ENCODE results near the gene FAM43B. TPM values are rescaled to one million over a fixed set of nuclear protein-coding genes. Genes with fewer than 3 reads are reported as not detected.

FAM43B gene
- total RNA-seq, 1 donor from 2014 or later = 0.81 TPM

GRCh38 chr1:20569523-20570098 lies 17.2 kb downstream of the FAM43B start:
- TF ChIP-seq CTCF (conservative IDR thresholded peaks at IDR 0.05; ENCODE audit: low read depth, low read length) = no peak
- no peak overlapping the region for H3K4me3 ChIP-seq (ENCODE audit: low read depth, low read length)
- no peak for DNase-seq (ENCODE audit: low read depth)

GRCh38 chr1:20571427-20571826 lies 19.1 kb downstream of the FAM43B start:
- DNase-seq (ENCODE audit: low read depth) = no peak

GRCh38 chr1:20573987-20574386 lies 21.6 kb downstream of the FAM43B start:
- TF ChIP-seq CTCF (conservative IDR thresholded peaks at IDR 0.05; ENCODE audit: low read depth, low read length) = no peak
- DNase-seq (ENCODE audit: low read depth) = no peak
- H3K4me3 ChIP-seq (ENCODE audit: low read depth, low read length) = no peak overlapping the region

More at GRCh38 chr1:20571427-20571826, 19.1 kb downstream of the FAM43B start:
- TF ChIP-seq CTCF (conservative IDR thresholded peaks at IDR 0.05; ENCODE audit: low read depth, low read length) = no peak
- no peak overlapping the region for H3K4me3 ChIP-seq (ENCODE audit: low read depth, low read length)

GRCh38 chr1:20574686-20575540 lies 22.5 kb downstream of the FAM43B start:
- H3K4me3 ChIP-seq (ENCODE audit: low read depth, low read length) = no peak overlapping the region
- DNase-seq (ENCODE audit: low read depth) = no peak
- TF ChIP-seq CTCF (conservative IDR thresholded peaks at IDR 0.05; ENCODE audit: low read depth, low read length) = peak; percentile 95

GRCh38 chr1:20575541-20576336 lies 23.4 kb downstream of the FAM43B start:
- DNase-seq (ENCODE audit: low read depth) = no peak
- no peak overlapping the region for H3K4me3 ChIP-seq (ENCODE audit: low read depth, low read length)
- TF ChIP-seq CTCF (conservative IDR thresholded peaks at IDR 0.05; ENCODE audit: low read depth, low read length) = no peak

GRCh38 chr1:20578062-20578461 lies 25.7 kb downstream of the FAM43B start:
- no peak for TF ChIP-seq CTCF (conservative IDR thresholded peaks at IDR 0.05; ENCODE audit: low read depth, low read length)
- no peak overlapping the region for H3K4me3 ChIP-seq (ENCODE audit: low read depth, low read length)
- no peak for DNase-seq (ENCODE audit: low read depth)

Data from epithelial cell of proximal tubule (primary cell).